Gastrocnemius medialis (tissue), 4 donors: ENCODE measurements around the gene SLC5A2.
"Not testable (repeated sequence)": the region's sequence is repeated elsewhere in the genome, so short reads cannot be mapped to it uniquely, and the experiment has no call there.

Experiments used
- POLR2A ChIP-seq, 2 donors: fragments of 450-650 bp; IDR thresholded peaks; one replicate each; pipeline ENCODE4 v1.6.1; 2017; ENCODE audit warnings: antibody characterized with exemption in 2 of 2, mild to moderate bottlenecking in 2 of 2, moderate library complexity in 2 of 2
- TF ChIP-seq, protein P1 (sequence below), 5 experiments: fragments of 450-650 bp in 3 of 5; fragments of 200-600 bp in 2 of 5; sonication (generic) in 2 of 5; IDR thresholded peaks in 4 of 5; conservative IDR thresholded peaks in 1 of 5; 1 replicate in 4 of 5; 2 replicates in 1 of 5; pipeline ENCODE4 v1.5.1; 2016 to 2019; ENCODE audit warnings: antibody characterized with exemption in 5 of 5, mild to moderate bottlenecking in 3 of 5, moderate library complexity in 3 of 5

DNA sequence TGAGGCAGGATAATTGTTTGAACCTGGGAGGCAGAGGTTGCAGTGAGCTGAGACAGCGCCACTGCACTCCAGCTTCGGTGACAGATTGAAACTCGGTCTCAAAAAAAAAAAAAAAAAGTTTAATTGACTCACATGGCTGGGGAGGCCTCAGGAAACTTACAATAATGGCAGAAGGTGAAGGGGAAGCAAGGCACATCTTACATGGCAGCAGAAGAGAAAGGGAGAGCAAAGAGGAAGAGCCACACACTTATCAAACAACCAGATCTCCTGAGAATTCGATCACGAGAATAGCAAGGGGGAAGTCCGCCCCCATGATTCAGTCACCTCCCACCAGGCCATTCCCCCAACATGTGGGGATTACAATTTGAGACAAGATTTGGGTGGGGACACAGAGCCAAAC lies 37.0 kb upstream of the SLC5A2 start:
- TF ChIP-seq, protein P1, sequence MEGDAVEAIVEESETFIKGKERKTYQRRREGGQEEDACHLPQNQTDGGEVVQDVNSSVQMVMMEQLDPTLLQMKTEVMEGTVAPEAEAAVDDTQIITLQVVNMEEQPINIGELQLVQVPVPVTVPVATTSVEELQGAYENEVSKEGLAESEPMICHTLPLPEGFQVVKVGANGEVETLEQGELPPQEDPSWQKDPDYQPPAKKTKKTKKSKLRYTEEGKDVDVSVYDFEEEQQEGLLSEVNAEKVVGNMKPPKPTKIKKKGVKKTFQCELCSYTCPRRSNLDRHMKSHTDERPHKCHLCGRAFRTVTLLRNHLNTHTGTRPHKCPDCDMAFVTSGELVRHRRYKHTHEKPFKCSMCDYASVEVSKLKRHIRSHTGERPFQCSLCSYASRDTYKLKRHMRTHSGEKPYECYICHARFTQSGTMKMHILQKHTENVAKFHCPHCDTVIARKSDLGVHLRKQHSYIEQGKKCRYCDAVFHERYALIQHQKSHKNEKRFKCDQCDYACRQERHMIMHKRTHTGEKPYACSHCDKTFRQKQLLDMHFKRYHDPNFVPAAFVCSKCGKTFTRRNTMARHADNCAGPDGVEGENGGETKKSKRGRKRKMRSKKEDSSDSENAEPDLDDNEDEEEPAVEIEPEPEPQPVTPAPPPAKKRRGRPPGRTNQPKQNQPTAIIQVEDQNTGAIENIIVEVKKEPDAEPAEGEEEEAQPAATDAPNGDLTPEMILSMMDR (IDR thresholded peaks at IDR 0.05 in 4 of 5, conservative IDR thresholded peaks at IDR 0.05 in 1 of 5), result not testable (repeated sequence)
- not testable (repeated sequence) for TF ChIP-seq POLR2A (IDR thresholded peaks at IDR 0.05)
